Measurements from ENCODE around the gene TMEM98.
"Not testable (repeated sequence)": the region's sequence is repeated elsewhere in the genome, so short reads cannot be mapped to it uniquely, and the experiment has no call there.

The TMEM98 gene

DNA sequence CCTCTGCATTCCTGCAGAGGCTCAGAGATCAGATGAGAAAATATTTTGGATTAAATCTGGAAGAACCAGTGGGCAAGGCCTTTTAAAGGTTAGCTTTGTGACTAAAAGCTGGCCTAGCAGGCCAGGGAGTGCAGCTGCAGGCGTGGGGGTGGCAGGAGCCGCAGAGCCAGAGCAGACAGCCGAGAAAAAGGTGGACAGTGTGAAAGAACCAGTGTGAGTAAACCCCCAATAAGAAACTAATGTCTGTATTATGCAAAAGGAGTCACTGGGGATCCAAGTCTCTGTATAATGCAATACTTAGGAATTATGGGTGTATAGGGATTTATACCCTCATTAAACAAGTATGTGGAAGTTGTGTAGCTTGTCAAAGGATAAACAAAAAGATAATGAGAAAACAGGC is 42.3 kb downstream of the TMEM98 start:
- TF ChIP-seq, protein P1, sequence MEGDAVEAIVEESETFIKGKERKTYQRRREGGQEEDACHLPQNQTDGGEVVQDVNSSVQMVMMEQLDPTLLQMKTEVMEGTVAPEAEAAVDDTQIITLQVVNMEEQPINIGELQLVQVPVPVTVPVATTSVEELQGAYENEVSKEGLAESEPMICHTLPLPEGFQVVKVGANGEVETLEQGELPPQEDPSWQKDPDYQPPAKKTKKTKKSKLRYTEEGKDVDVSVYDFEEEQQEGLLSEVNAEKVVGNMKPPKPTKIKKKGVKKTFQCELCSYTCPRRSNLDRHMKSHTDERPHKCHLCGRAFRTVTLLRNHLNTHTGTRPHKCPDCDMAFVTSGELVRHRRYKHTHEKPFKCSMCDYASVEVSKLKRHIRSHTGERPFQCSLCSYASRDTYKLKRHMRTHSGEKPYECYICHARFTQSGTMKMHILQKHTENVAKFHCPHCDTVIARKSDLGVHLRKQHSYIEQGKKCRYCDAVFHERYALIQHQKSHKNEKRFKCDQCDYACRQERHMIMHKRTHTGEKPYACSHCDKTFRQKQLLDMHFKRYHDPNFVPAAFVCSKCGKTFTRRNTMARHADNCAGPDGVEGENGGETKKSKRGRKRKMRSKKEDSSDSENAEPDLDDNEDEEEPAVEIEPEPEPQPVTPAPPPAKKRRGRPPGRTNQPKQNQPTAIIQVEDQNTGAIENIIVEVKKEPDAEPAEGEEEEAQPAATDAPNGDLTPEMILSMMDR (IDR thresholded peaks at IDR 0.05; ENCODE audit: low read depth, low read length) = no peak
- H3K9me3 ChIP-seq (ENCODE audit: severe bottlenecking) = no peaks in the 10 kb centered on the region
- DNase-seq = no peak

DNA sequence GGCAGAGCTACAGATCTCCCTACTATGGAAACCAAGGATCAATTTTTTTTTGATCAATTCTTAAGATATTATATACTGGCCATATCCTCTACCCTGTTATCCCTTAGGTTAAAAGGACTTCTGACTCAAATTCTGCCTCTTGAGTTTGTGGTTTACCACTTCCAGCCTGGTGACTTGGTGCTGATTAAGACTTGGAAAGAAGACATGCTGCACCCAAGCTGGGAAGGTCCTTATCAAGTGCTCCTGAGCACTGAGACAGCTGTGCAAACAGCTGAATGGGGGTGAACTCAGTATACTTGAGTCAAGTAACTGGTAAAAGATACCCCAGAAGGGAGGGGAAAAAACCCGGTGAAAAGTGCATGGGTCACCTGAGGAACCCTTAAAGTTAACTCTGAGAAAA is 43.2 kb downstream of the TMEM98 start:
- Histone ChIP-seq H3K27ac (no peak overlapping the region), H3K36me3 (no peaks in the 10 kb centered on the region), H3K27me3 (ENCODE audit: insufficient read depth, low read depth, severe bottlenecking) (peaks cover 29% of the 10 kb centered on the region), H3K9me3 (ENCODE audit: severe bottlenecking) (no peaks in the 10 kb centered on the region), H3K4me3 (ENCODE audit: low read depth, low read length) (no peak overlapping the region)
- TF ChIP-seq, protein P1 (IDR thresholded peaks at IDR 0.05; ENCODE audit: low read depth, low read length) = no peak
- no peak for DNase-seq

More for the DNA sequence above, 42.3 kb downstream of the TMEM98 start:
- Histone ChIP-seq H3K27me3 (ENCODE audit: insufficient read depth, low read depth, severe bottlenecking) (peaks cover 33% of the 10 kb centered on the region), H3K27ac (no peak overlapping the region), H3K36me3 (no peaks in the 10 kb centered on the region), H3K4me3 (ENCODE audit: low read depth, low read length) (no peak overlapping the region)

DNA sequence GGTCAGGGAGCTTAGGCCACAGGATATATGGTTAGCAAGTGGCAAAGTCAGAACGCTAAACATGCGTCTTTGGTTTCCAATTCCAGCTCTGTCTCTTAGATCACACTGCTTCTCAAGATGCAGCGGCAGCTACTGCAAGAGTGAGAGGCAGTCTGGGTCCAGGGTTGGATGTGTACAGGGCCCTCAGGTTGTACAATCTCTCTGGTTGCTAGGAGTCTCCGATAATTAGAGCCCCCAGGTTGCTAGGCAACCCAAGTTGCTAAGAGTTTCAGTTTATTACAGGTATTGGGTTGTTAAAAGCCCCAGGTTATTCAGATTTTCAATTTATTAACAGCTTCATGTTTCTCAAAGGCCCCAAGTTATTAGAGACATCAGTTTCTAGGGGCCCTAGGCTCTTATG is 48.2 kb downstream of the TMEM98 start:
- H3K27me3 ChIP-seq (ENCODE audit: insufficient read depth, low read depth, severe bottlenecking) = peaks cover 35% of the 10 kb centered on the region
- no peaks in the 10 kb centered on the region for H3K36me3 ChIP-seq
- H3K9me3 ChIP-seq (ENCODE audit: severe bottlenecking) = peaks cover 3% of the 10 kb centered on the region
- TF ChIP-seq, protein P1 (IDR thresholded peaks at IDR 0.05; ENCODE audit: low read depth, low read length) = no peak
- no peak overlapping the region for H3K4me3 ChIP-seq (ENCODE audit: low read depth, low read length)
- no peak for DNase-seq
- H3K27ac ChIP-seq = no peak overlapping the region

DNA sequence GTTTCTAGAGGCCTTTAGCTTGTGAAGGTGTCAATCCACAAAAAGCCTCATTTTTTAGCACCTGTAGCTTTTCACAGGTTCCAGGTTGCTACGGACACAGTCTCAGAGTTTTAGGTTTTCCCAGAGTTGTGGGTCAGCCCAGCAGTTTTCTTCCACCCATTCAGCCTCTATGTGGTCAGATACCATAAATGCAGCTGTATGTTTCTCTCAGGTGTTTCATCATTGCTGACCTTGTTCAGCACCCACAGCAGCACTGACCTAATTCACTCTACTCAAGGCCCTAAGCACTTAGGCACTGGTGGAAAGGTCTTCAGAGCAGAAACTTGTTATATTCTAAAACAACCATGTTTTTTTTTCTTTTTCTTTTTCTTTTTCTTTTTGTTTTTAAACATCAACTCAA is 48.7 kb downstream of the TMEM98 start:
- Histone ChIP-seq H3K4me3 (ENCODE audit: low read depth, low read length) (no peak overlapping the region), H3K9me3 (ENCODE audit: severe bottlenecking) (peaks cover 8% of the 10 kb centered on the region), H3K36me3 (no peaks in the 10 kb centered on the region), H3K27ac (no peak overlapping the region), H3K27me3 (ENCODE audit: insufficient read depth, low read depth, severe bottlenecking) (peaks cover 32% of the 10 kb centered on the region)
- no peak for DNase-seq
- TF ChIP-seq, protein P1 (IDR thresholded peaks at IDR 0.05; ENCODE audit: low read depth, low read length) = no peak

DNA sequence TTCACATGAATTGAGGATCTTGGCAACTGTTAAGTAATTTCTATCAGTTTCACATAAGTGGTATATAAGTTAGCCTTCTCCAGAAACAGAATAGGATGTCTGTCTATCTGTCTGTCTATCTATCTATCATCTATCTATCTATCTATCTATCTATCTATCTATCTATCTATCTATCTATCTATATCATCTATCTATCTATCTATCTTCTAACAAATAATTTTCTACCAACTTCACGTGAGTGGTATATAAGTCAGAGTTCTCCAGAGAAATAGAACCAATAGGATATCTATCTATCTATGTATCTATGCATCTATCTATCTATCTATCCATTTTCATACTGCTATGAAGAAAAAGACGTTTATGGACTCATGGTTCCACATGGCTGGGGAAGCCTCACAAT is 52.3 kb downstream of the TMEM98 start:
- H3K27ac ChIP-seq = no peak overlapping the region
- TF ChIP-seq, protein P1 (IDR thresholded peaks at IDR 0.05; ENCODE audit: low read depth, low read length) = no peak
- no peak overlapping the region for H3K4me3 ChIP-seq (ENCODE audit: low read depth, low read length)
- H3K9me3 ChIP-seq (ENCODE audit: severe bottlenecking) = peaks cover 16% of the 10 kb centered on the region
- no peak for DNase-seq
- no peaks in the 10 kb centered on the region for H3K36me3 ChIP-seq
- H3K27me3 ChIP-seq (ENCODE audit: insufficient read depth, low read depth, severe bottlenecking) = peaks cover 45% of the 10 kb centered on the region

DNA sequence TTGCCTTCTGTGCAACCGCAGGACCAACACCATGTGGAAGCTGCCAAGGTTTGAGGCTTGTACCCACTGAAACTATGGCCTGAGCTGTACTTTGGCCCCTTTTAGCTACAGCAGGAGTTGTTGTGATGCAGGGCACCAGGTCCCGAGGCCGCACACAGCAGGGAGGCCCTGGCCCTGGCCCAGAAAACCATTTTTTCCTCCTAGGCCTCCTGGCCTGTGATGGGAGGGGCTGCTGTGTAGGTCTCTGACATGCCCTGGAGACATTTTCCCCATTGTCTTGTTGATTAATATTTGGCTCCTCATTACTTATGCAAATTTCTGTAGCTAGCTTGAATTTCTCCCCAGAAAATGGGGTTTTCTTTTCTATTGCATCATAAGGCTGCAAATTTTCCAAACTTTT is 53.7 kb downstream of the TMEM98 start:
- peaks cover 16% of the 10 kb centered on the region for H3K9me3 ChIP-seq (ENCODE audit: severe bottlenecking)
- peaks cover 39% of the 10 kb centered on the region for H3K27me3 ChIP-seq (ENCODE audit: insufficient read depth, low read depth, severe bottlenecking)
- not testable (repeated sequence) for H3K27ac ChIP-seq; H3K36me3 ChIP-seq; DNase-seq; H3K4me3 ChIP-seq (ENCODE audit: low read depth, low read length)

Measured in WERI-Rb-1 (cell line).